ENCODE results near the gene PDE4B. TPM values are rescaled to one million over a fixed set of nuclear protein-coding genes. Genes with fewer than 3 reads are reported as not detected.
"Not testable (repeated sequence)": the region's sequence is repeated elsewhere in the genome, so short reads cannot be mapped to it uniquely, and the experiment has no call there.

PDE4B gene
- total RNA-seq, 1 donor from 2014 or later: 0.29 TPM

GRCh38 chr1:66046415-66046814 is 253.7 kb downstream of the PDE4B start:
- no peaks in the 10 kb centered on the region for H3K27me3 Mint-ChIP-seq
- no peak for TF ChIP-seq CTCF (IDR thresholded peaks at IDR 0.05; ENCODE audit: unreplicated experiment)
- no peaks in the 10 kb centered on the region for H3K4me1 Mint-ChIP-seq (ENCODE audit: low read depth)
- H3K4me3 Mint-ChIP-seq (ENCODE audit: low read depth): no peak overlapping the region
- no peaks in the 10 kb centered on the region for H3K9me3 Mint-ChIP-seq (ENCODE audit: low read depth)
- H3K36me3 Mint-ChIP-seq (ENCODE audit: insufficient read depth): no peaks in the 10 kb centered on the region
- H3K27ac Mint-ChIP-seq: no peak overlapping the region
- no peak for DNase-seq (ENCODE audit: low spot score, unreplicated experiment)

GRCh38 chr1:66048011-66048410 is 255.3 kb downstream of the PDE4B start:
- no peaks in the 10 kb centered on the region for H3K36me3 Mint-ChIP-seq (ENCODE audit: insufficient read depth)
- no peak overlapping the region for H3K4me3 Mint-ChIP-seq (ENCODE audit: low read depth)
- TF ChIP-seq CTCF (IDR thresholded peaks at IDR 0.05; ENCODE audit: unreplicated experiment): no peak
- DNase-seq (ENCODE audit: low spot score, unreplicated experiment): no peak
- no peak overlapping the region for H3K27ac Mint-ChIP-seq
- H3K27me3 Mint-ChIP-seq: no peaks in the 10 kb centered on the region
- H3K4me1 Mint-ChIP-seq (ENCODE audit: low read depth): no peaks in the 10 kb centered on the region
- no peaks in the 10 kb centered on the region for H3K9me3 Mint-ChIP-seq (ENCODE audit: low read depth)

- no peaks in the 10 kb centered on the region for H3K36me3 Mint-ChIP-seq (ENCODE audit: insufficient read depth)
- no peak overlapping the region for H3K27ac Mint-ChIP-seq
- no peaks in the 10 kb centered on the region for H3K27me3 Mint-ChIP-seq
- no peak overlapping the region for H3K4me3 Mint-ChIP-seq (ENCODE audit: low read depth)
- TF ChIP-seq CTCF (IDR thresholded peaks at IDR 0.05; ENCODE audit: unreplicated experiment): no peak
- no peaks in the 10 kb centered on the region for H3K9me3 Mint-ChIP-seq (ENCODE audit: low read depth)
- peaks cover 2% of the 10 kb centered on the region for H3K4me1 Mint-ChIP-seq (ENCODE audit: low read depth)
- no peak for DNase-seq (ENCODE audit: low spot score, unreplicated experiment)
Observed at GRCh38 chr1:66050123-66050522, 257.4 kb downstream of the PDE4B start.

- Mint-ChIP-seq H3K9me3 (ENCODE audit: low read depth) (no peaks in the 10 kb centered on the region), H3K4me1 (ENCODE audit: low read depth) (peaks cover 2% of the 10 kb centered on the region), H3K36me3 (ENCODE audit: insufficient read depth) (no peaks in the 10 kb centered on the region), H3K27ac (no peak overlapping the region), H3K27me3 (no peaks in the 10 kb centered on the region), H3K4me3 (ENCODE audit: low read depth) (no peak overlapping the region)
- DNase-seq (ENCODE audit: low spot score, unreplicated experiment): no peak
- TF ChIP-seq CTCF (IDR thresholded peaks at IDR 0.05; ENCODE audit: unreplicated experiment): no peak
Observed at GRCh38 chr1:66050633-66051032, 257.9 kb downstream of the PDE4B start.

GRCh38 chr1:66055092-66055491 is 262.4 kb downstream of the PDE4B start:
- no peak for TF ChIP-seq CTCF (IDR thresholded peaks at IDR 0.05; ENCODE audit: unreplicated experiment)
- no peaks in the 10 kb centered on the region for H3K36me3 Mint-ChIP-seq (ENCODE audit: insufficient read depth)
- peaks cover 2% of the 10 kb centered on the region for H3K4me1 Mint-ChIP-seq (ENCODE audit: low read depth)
- DNase-seq (ENCODE audit: low spot score, unreplicated experiment): no peak
- H3K9me3 Mint-ChIP-seq (ENCODE audit: low read depth): peaks cover 16% of the 10 kb centered on the region
- H3K4me3 Mint-ChIP-seq (ENCODE audit: low read depth): no peak overlapping the region
- H3K27ac Mint-ChIP-seq: no peak overlapping the region
- no peaks in the 10 kb centered on the region for H3K27me3 Mint-ChIP-seq

- H3K4me3 Mint-ChIP-seq (ENCODE audit: low read depth); DNase-seq (ENCODE audit: low spot score, unreplicated experiment); H3K27ac Mint-ChIP-seq; H3K36me3 Mint-ChIP-seq (ENCODE audit: insufficient read depth); H3K27me3 Mint-ChIP-seq; H3K4me1 Mint-ChIP-seq (ENCODE audit: low read depth): not testable (repeated sequence)
- H3K9me3 Mint-ChIP-seq (ENCODE audit: low read depth): peaks cover 16% of the 10 kb centered on the region
Observed at GRCh38 chr1:66057448-66057847, 264.8 kb downstream of the PDE4B start.

All from progenitor cell of endocrine pancreas (in vitro differentiated cells).